ENCODE data around the gene ADH5. TPM values are rescaled to one million over a fixed set of nuclear protein-coding genes. Genes with fewer than 3 reads are reported as not detected.

The ADH5 gene
- total and polyA plus RNA-seq, 4 donors: 90.4 to 190 (median 120) TPM

DNA sequence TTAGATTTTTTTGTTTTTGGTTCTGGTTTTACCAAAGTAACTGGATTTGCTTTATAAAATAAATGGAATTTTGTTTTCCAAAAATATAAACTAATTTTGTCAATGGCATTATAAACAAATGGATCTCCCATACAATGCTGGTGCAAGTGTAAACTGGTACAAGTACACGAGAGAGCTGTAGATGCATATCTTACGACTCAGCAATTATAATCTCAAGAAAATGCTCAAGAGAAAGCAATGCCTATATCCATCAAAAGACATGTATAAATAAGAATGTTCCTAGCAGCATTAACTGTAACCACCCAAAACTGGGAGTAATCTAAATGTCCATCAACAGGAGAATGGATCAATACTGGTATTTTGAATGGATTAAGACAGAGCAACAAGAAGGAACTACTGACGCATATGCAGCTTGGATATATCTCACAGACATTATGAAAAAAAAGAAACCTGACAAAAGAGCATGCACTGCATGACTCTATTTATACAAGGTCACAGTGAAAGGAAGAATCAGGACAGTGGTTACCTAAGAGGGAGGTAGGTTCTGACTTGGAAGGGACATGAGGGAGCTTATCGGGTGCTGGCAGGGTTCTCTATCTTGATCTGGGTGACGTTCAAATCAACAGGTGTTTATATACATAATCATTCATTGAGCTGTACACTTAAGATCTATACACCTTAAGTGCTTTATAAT lies 9.5 kb downstream of the ADH5 start (continued):
- TF ChIP-seq, protein P1, sequence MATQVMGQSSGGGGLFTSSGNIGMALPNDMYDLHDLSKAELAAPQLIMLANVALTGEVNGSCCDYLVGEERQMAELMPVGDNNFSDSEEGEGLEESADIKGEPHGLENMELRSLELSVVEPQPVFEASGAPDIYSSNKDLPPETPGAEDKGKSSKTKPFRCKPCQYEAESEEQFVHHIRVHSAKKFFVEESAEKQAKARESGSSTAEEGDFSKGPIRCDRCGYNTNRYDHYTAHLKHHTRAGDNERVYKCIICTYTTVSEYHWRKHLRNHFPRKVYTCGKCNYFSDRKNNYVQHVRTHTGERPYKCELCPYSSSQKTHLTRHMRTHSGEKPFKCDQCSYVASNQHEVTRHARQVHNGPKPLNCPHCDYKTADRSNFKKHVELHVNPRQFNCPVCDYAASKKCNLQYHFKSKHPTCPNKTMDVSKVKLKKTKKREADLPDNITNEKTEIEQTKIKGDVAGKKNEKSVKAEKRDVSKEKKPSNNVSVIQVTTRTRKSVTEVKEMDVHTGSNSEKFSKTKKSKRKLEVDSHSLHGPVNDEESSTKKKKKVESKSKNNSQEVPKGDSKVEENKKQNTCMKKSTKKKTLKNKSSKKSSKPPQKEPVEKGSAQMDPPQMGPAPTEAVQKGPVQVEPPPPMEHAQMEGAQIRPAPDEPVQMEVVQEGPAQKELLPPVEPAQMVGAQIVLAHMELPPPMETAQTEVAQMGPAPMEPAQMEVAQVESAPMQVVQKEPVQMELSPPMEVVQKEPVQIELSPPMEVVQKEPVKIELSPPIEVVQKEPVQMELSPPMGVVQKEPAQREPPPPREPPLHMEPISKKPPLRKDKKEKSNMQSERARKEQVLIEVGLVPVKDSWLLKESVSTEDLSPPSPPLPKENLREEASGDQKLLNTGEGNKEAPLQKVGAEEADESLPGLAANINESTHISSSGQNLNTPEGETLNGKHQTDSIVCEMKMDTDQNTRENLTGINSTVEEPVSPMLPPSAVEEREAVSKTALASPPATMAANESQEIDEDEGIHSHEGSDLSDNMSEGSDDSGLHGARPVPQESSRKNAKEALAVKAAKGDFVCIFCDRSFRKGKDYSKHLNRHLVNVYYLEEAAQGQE (IDR thresholded peaks at IDR 0.05): no peak

- Histone ChIP-seq H3K9ac (ENCODE audit: low read depth in 1 of 2, low read length in 2 of 2) (no peak overlapping the region), H3K4me1 (ENCODE audit: control insufficient read depth in 4 of 4, insufficient read depth in 4 of 4, low read length in 3 of 4) (peaks cover 6 to 20% (median 7%) of the 10 kb centered on the region in 4 donors), H3K4me3 (ENCODE audit: low read depth in 1 of 3, low read length in 3 of 3) (no peak overlapping the region), H3K27me3 (ENCODE audit: control insufficient read depth in 4 of 4, insufficient read depth in 4 of 4, low read length in 3 of 4) (no peaks in the 10 kb centered on the region), H3K36me3 (ENCODE audit: control insufficient read depth in 4 of 4, insufficient read depth in 3 of 4, low read depth in 1 of 4, low read length in 3 of 4) (peaks cover 6 to 59% (median 50%) of the 10 kb centered on the region in 4 donors), H3K9me3 (ENCODE audit: control insufficient read depth in 4 of 4, low read length in 3 of 4) (no peaks in the 10 kb centered on the region), H3K27ac (ENCODE audit: low read depth in 1 of 2, low read length in 2 of 2) (no peak overlapping the region)
- 94% methylated on average over 5 of the region's 5 CpGs for WGBS
- no peak for DNase-seq (ENCODE audit: low spot score)
- no peak for TF ChIP-seq ATF3 (IDR thresholded peaks at IDR 0.05)
- no peak for TF ChIP-seq GABPA (IDR thresholded peaks at IDR 0.05 in 1 of 2, conservative IDR thresholded peaks at IDR 0.05 in 1 of 2)
- TF ChIP-seq JUND (IDR thresholded peaks at IDR 0.05): no peak
- TF ChIP-seq FOXA2 (IDR thresholded peaks at IDR 0.05): no peak
- no peak for TF ChIP-seq HNF4A (conservative IDR thresholded peaks at IDR 0.05)
- no peak for TF ChIP-seq RAD21 (IDR thresholded peaks at IDR 0.05)
- no peak for TF ChIP-seq SP1 (IDR thresholded peaks at IDR 0.05)
- no peak for TF ChIP-seq NR2F2 (IDR thresholded peaks at IDR 0.05)
- no peak for TF ChIP-seq FOXA1 (IDR thresholded peaks at IDR 0.05)
- TF ChIP-seq CTCF (IDR thresholded peaks at IDR 0.05; ENCODE audit: low read depth, low read length, missing input control): no peak
- TF ChIP-seq, protein P2, sequence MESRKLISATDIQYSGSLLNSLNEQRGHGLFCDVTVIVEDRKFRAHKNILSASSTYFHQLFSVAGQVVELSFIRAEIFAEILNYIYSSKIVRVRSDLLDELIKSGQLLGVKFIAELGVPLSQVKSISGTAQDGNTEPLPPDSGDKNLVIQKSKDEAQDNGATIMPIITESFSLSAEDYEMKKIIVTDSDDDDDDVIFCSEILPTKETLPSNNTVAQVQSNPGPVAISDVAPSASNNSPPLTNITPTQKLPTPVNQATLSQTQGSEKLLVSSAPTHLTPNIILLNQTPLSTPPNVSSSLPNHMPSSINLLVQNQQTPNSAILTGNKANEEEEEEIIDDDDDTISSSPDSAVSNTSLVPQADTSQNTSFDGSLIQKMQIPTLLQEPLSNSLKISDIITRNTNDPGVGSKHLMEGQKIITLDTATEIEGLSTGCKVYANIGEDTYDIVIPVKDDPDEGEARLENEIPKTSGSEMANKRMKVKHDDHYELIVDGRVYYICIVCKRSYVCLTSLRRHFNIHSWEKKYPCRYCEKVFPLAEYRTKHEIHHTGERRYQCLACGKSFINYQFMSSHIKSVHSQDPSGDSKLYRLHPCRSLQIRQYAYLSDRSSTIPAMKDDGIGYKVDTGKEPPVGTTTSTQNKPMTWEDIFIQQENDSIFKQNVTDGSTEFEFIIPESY (IDR thresholded peaks at IDR 0.05): no peak
- no peak for TF ChIP-seq TAF1 (conservative IDR thresholded peaks at IDR 0.05)
- TF ChIP-seq EGR1 (IDR thresholded peaks at IDR 0.05; ENCODE audit: low read depth in 2 of 2): no peak
- TF ChIP-seq, protein P3, sequence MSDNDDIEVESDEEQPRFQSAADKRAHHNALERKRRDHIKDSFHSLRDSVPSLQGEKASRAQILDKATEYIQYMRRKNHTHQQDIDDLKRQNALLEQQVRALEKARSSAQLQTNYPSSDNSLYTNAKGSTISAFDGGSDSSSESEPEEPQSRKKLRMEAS (IDR thresholded peaks at IDR 0.05): no peak
These were observed 10.3 kb downstream of the ADH5 start for GRCh38 chr4:99078336-99078735.

All from liver (tissue), 9 donors.